ENCODE measurements around the gene ABCC1. TPM values are rescaled to one million over a fixed set of nuclear protein-coding genes. Genes with fewer than 3 reads are reported as not detected.
"Not testable (repeated sequence)": the region's sequence is repeated elsewhere in the genome, so short reads cannot be mapped to it uniquely, and the experiment has no call there.

Gene ABCC1
- total RNA-seq, 1 experiment from 2014 or later = 16.1 TPM

GRCh38 chr16:15915555-15916081 is 33.8 kb upstream of the ABCC1 start:
- Histone ChIP-seq H3K9ac (ENCODE audit: low read length) (no peak overlapping the region), H3K79me2 (ENCODE audit: low read length) (no peaks in the 10 kb centered on the region), H3K9me2 (replicated peaks; ENCODE audit: low read length) (no peaks in the 10 kb centered on the region), H3K27ac (ENCODE audit: low read length) (no peak overlapping the region), H3K27me3 (ENCODE audit: low read length) (no peaks in the 10 kb centered on the region), H4K20me1 (ENCODE audit: low read length) (no peaks in the 10 kb centered on the region), H3K36me3 (ENCODE audit: low read depth, low read length) (no peaks in the 10 kb centered on the region), H3K4me1 (ENCODE audit: insufficient read depth, low read length) (peaks cover 9% of the 10 kb centered on the region), H2AFZ (ENCODE audit: low read length) (no peak overlapping the region), H3K4me2 (ENCODE audit: low read length) (no peak overlapping the region), H3K4me3 (ENCODE audit: low read length) (no peak overlapping the region), H3F3A (ENCODE audit: low read length, unreplicated experiment) (peaks cover 3% of the 10 kb centered on the region), H3K9me3 (ENCODE audit: low read length) (no peaks in the 10 kb centered on the region)
- ATAC-seq = no peak
- CTCF ChIA-PET = no interaction called here
- TF ChIP-seq, protein P1, sequence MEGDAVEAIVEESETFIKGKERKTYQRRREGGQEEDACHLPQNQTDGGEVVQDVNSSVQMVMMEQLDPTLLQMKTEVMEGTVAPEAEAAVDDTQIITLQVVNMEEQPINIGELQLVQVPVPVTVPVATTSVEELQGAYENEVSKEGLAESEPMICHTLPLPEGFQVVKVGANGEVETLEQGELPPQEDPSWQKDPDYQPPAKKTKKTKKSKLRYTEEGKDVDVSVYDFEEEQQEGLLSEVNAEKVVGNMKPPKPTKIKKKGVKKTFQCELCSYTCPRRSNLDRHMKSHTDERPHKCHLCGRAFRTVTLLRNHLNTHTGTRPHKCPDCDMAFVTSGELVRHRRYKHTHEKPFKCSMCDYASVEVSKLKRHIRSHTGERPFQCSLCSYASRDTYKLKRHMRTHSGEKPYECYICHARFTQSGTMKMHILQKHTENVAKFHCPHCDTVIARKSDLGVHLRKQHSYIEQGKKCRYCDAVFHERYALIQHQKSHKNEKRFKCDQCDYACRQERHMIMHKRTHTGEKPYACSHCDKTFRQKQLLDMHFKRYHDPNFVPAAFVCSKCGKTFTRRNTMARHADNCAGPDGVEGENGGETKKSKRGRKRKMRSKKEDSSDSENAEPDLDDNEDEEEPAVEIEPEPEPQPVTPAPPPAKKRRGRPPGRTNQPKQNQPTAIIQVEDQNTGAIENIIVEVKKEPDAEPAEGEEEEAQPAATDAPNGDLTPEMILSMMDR (conservative IDR thresholded peaks at IDR 0.05; ENCODE audit: low read depth, low read length) = no peak
- TF ChIP-seq EZH2 (IDR thresholded peaks at IDR 0.05; ENCODE audit: low read length, unreplicated experiment) = no peak
- TF ChIP-seq EZH2phosphoT487 (IDR thresholded peaks at IDR 0.05; ENCODE audit: borderline replicate concordance, low read length) = no peak
- POLR2A ChIA-PET (ENCODE audit: unreplicated experiment) = no interaction called here
- intact Hi-C loops (cut with micrococcal nuclease) = no loop called here
- BruUV-seq (replicated peaks) = no TSS peak
- no peak for DNase-seq

DNA sequence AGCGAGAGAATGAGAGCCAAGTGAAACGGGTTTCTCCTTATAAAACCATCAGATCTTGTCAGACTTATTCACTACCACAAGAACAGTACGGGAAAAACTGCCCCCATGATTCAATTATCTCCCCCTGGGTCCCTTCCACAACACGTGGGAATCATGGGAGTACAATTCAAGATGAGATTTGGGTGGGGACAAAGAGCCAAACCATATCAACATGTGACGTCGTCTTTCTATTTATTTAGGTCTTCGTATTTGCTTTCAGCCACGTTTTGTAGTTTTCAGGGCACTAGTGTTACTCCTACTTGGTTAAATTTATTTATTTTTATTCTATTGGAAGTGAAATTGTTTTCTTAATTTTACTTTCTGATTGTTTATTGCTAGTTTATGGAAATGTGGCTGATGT is 33.1 kb upstream of the ABCC1 start:
- no peaks in the 10 kb centered on the region for H3K9me3 ChIP-seq (ENCODE audit: low read length)
- H3K9me2 ChIP-seq (replicated peaks; ENCODE audit: low read length) = no peaks in the 10 kb centered on the region
- TF ChIP-seq, protein P1 (conservative IDR thresholded peaks at IDR 0.05; ENCODE audit: low read depth, low read length) = no peak
- no peak for TF ChIP-seq EZH2phosphoT487 (IDR thresholded peaks at IDR 0.05; ENCODE audit: borderline replicate concordance, low read length)
- no peak for TF ChIP-seq EZH2 (IDR thresholded peaks at IDR 0.05; ENCODE audit: low read length, unreplicated experiment)
- no TSS peak for BruUV-seq (replicated peaks)
- H3K4me3 ChIP-seq (ENCODE audit: low read length) = no peak overlapping the region
- H3F3A ChIP-seq (ENCODE audit: low read length, unreplicated experiment) = peaks cover 4% of the 10 kb centered on the region
- no peaks in the 10 kb centered on the region for H4K20me1 ChIP-seq (ENCODE audit: low read length)
- no peak overlapping the region for H3K9ac ChIP-seq (ENCODE audit: low read length)
- no peak overlapping the region for H3K27ac ChIP-seq (ENCODE audit: low read length)
- no peak overlapping the region for H2AFZ ChIP-seq (ENCODE audit: low read length)
- POLR2A ChIA-PET (ENCODE audit: unreplicated experiment) = no interaction called here
- H3K27me3 ChIP-seq (ENCODE audit: low read length) = no peaks in the 10 kb centered on the region
- intact Hi-C loops (cut with micrococcal nuclease) = no loop called here
- peaks cover 9% of the 10 kb centered on the region for H3K4me1 ChIP-seq (ENCODE audit: insufficient read depth, low read length)
- DNase-seq (no peak), ATAC-seq (no peak)
- H3K4me2 ChIP-seq (ENCODE audit: low read length) = no peak overlapping the region
- CTCF ChIA-PET = no interaction called here
- no peaks in the 10 kb centered on the region for H3K79me2 ChIP-seq (ENCODE audit: low read length)
- H3K36me3 ChIP-seq (ENCODE audit: low read depth, low read length) = no peaks in the 10 kb centered on the region

- H3K9ac ChIP-seq (ENCODE audit: low read length); H3K4me2 ChIP-seq (ENCODE audit: low read length); ATAC-seq; POLR2A ChIA-PET (ENCODE audit: unreplicated experiment); H3K9me3 ChIP-seq (ENCODE audit: low read length); H3K9me2 ChIP-seq (replicated peaks; ENCODE audit: low read length); H3K27me3 ChIP-seq (ENCODE audit: low read length); CTCF ChIA-PET; DNase-seq; H2AFZ ChIP-seq (ENCODE audit: low read length); H4K20me1 ChIP-seq (ENCODE audit: low read length); H3K4me1 ChIP-seq (ENCODE audit: insufficient read depth, low read length); H3K79me2 ChIP-seq (ENCODE audit: low read length); H3K4me3 ChIP-seq (ENCODE audit: low read length); H3K27ac ChIP-seq (ENCODE audit: low read length); BruUV-seq (replicated peaks); intact Hi-C loops (cut with micrococcal nuclease); H3K36me3 ChIP-seq (ENCODE audit: low read depth, low read length); H3F3A ChIP-seq (ENCODE audit: low read length, unreplicated experiment): not testable (repeated sequence)
Observed at GRCh38 chr16:15918314-15918713, 31.1 kb upstream of the ABCC1 start.

All from PC-3 (cell line).